GM18861 (cell line): ENCODE data around the gene DUSP21.
"Not testable (repeated sequence)": the region's sequence is repeated elsewhere in the genome, so short reads cannot be mapped to it uniquely, and the experiment has no call there.

Experiments used
- ATAC-seq: cut with Tn5 transposase; IDR thresholded peaks from one replicate; pipeline ENCODE4 v1.9.1; 2021; ENCODE audit not compliant: unreplicated experiment

DUSP21 gene

DNA sequence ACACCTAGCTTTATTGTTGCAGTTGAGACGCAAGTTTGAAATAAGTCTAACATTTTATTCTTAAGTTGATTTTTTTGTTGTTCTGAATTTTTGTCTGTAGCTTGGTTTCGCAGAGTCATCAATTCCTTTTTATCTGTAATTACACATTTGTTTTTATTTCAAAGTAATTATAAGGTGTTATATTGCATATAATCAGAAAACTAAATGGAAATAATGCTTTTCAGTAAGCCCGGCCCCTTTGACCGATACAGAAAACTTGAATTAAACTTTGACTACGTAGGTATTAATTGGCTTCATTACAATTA, 31.3 kb downstream of the DUSP21 start:
- no peak for ATAC-seq

DNA sequence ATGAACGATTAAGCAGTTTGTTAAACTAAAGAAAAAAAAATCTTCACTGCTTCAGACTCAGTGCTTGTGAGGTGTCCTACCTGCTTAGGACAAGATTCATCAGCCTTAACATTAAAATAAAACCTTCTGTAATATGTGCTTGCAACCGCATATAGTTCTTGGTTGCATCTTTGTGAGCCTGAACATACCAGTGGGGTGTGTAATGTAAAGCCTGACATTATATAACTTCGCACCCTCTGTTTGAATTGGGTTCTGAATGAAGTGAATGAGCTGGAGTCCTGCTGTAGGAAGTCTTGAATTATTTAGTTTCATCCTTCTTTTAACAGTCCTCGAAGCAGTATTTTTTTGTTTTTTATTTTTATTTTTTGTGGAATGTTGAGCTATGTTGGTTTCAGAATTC, 32.3 kb downstream of the DUSP21 start:
- no peak for ATAC-seq

DNA sequence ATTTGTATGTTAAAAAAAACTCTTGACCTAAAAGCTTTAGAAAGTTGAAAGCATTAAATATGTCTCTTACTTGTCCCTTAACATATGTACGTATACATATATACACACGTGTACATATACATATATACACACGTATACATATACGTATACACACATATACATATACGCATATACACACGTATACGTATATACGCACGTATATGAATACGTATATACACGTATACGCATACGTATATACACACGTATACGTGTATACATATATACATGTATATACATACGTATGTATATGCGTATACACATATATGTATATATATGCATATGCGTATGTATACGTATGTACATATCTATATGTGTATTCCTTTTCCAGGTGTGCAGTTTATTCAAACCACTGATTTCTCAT, 32.9 kb downstream of the DUSP21 start:
- ATAC-seq, result no peak

DNA sequence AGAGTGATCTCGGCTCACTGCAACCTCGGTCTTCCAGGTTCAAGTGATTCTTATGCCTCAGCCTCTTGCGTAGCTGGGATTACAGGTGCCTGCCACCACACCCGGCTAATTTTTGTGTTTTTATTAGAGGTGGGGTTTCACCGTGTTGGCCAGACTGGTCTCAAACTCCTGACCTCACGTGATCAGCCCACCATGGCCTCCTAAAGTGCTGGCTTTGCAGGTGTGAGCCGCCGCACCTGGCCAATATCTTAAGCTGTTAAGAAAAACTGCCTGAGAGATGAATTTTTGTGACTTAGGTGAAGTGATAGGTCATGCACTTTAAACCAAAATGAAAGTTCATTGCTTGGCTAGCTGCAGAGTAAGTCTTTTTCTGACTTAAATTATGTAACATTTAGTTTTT, 35.0 kb downstream of the DUSP21 start:
- ATAC-seq, result no peak

DNA sequence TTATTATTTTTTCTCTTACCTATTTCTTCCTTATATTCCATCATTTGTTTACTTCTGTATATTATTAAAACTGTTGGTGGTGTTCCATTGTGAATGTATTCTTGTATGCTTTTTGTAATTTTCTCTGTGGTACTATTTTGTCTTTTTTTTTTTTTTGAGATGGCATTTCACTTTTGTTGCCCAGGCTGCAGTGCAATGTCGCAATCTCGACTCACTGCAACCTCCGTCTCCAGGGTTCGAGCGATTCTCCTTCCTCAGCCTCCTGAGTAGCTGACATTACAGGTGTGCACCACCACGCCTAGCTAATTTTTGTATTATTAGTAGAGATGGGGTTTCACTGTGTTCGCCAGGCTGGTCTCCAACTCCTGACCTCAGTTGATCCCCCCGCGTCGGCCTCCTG, 37.7 kb downstream of the DUSP21 start:
- ATAC-seq, result no peak

DNA sequence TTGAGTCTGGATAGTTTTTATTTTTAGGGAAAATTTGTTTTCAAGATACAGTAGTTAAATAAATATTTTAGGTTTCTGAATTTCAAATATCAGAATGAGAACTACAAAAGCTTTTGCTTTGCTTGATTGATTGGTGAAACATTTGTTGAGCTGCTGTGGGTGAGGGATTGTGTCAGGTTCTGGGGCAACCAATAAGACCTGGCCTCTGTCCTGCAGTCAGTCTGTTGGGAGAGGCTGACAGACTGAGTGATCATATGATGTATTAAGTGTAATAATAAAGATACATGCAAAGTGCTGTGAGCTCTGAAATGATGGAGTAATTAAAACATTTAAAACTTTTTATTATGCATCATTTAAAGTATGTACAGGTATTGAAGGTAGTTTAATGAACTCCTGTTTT, 38.8 kb downstream of the DUSP21 start:
- ATAC-seq, result no peak

DNA sequence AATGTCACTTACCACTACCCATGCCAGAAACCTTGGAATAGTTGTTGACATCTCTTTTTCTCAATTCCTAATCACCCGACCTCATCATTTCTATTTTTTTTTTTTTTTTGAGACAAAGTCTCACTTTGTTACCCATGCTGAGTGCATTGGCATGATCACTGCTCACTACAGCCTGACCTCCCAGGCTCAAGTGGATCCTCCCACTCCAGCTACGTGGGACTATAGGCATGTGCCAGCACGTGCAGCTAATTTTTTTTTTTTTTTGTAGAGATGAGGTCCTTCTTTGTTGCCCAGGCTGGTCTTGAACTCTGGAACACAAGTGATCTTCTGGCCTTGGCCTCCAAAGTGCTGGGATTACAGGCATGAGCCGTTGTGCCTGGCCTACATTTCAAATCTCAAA, 41.1 kb downstream of the DUSP21 start:
- ATAC-seq, result no peak

DNA sequence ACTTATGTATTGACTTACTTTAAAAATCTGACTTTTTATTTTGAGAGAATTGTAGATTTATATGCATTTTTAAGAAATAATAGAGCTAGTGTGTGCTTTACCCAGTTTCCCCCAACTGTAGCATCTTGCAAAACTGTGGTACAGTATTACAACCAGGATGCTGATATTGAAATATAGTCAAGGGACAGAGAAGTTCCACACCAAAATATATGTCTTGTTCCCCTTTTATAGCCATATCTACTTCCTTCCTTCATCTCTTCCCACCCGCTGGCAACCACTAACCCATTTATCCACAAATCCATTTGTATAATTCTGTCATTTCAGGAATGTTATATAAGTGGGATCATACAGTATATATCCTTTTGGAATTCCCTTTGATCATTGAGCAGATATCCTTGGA, 46.0 kb downstream of the DUSP21 start:
- ATAC-seq, result no peak

DNA sequence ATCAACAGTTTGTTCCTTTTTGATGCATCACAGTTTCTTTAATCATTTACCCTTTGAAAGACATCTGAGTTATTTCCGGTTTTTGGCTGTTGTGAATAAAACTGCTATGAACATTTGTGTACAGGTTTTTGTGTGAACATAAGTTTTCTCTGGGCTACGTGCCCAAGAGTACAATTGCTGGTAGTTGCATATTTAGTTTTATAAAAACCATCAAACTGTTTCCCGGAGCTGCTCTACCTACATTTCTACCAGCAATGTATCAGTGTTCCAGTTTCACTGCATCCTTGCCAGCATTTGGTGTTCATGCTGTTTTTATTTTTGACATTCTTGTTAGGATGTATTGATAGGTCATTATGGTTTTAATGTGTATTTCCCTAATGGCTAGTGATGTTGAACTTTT, 46.4 kb downstream of the DUSP21 start:
- ATAC-seq, result no peak

DNA sequence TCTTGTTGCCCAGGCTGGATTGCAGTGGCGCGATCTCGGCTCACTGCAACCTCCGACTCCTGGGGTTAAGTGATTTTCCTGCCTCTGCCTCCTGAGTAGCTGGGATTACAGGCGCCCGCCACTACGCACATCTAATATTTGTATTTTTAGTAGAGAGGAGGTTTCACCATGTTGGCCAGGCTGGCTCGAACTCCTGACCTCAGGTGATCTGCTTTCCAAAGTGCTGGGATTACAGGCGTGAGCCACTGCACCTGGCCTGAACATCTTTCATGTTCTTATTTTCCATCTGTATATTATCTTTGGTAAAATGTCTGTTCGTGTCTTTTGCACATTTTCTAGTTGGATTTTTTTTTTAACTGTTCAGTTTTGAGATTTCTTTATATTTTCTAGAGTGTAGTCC, 46.9 kb downstream of the DUSP21 start:
- ATAC-seq, result not testable (repeated sequence)

DNA sequence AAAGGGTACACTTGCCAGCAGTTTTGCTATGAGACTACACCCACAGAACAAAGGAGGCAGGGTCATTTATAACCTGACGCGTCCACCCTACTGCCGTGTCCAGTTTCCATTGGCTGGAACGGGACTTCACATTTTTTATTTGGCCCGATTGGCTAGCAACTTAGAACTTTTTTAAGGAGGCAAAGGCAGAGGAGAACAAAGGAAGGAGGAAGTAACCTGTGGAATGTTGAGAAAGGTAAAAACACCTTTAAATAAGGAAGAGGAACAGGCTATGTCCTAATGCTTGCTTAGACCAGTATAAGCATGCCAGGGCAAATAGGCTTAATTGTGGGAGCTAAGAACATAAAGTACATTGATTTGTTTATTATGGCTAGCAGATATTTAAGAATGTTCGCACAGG, 47.8 kb downstream of the DUSP21 start:
- ATAC-seq, result no peak
